NB4 (cell line): ENCODE data around the gene ELOA.

Source experiments
- DNase-seq: peaks from one replicate; pipeline ENCODE4 v3.0.0; 2010; ENCODE audit warnings: low read depth
- H3K4me3 ChIP-seq: one replicate; pipeline ENCODE4 v1.5.1; 2011; ENCODE audit warnings: mild to moderate bottlenecking, low read depth, low read length, moderate library complexity
- MYC ChIP-seq: IDR thresholded peaks from 2 replicates; pipeline ENCODE4 v1.6.1; 2011; ENCODE audit warnings: low read depth, low read length
- POLR2A ChIP-seq: IDR thresholded peaks from 2 replicates; pipeline ENCODE4 v1.6.1; 2011; ENCODE audit warnings: mild to moderate bottlenecking; ENCODE audit not compliant: insufficient read length; ENCODE audit errors: extremely low read depth
- TF ChIP-seq, protein P1 (sequence below): IDR thresholded peaks from 2 replicates; pipeline ENCODE4 v1.6.1; 2011; ENCODE audit warnings: low read depth, low read length
- TF ChIP-seq, protein P2 (sequence below): IDR thresholded peaks from one replicate; pipeline ENCODE4 v1.5.1; 2012; ENCODE audit warnings: low read depth, low read length

ELOA gene

DNA sequence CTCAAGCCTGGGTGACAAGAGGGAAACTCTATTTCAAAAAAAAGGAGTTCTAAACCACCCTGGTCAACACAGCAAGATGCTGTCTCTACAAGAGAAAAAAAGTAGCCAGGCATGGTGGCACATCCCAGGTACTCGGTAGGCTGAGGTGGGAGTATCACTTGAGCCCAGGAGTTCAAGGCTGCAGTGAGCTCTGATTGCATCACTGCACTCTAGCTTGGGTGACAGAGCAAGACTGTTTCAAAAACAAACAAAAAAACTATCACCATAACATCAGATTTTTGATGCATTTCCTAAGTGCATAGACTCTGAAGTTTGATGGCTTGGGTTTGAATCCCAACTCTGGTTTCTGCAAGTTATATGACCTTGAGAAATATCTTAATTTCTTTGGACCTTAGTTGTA lies 9.6 kb downstream of the ELOA start:
- no peak for DNase-seq
- H3K4me3 ChIP-seq, result no peak overlapping the region
- TF ChIP-seq, protein P1, sequence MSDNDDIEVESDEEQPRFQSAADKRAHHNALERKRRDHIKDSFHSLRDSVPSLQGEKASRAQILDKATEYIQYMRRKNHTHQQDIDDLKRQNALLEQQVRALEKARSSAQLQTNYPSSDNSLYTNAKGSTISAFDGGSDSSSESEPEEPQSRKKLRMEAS, result no peak
- TF ChIP-seq MYC (no peak), POLR2A (no peak)
- TF ChIP-seq, protein P2, sequence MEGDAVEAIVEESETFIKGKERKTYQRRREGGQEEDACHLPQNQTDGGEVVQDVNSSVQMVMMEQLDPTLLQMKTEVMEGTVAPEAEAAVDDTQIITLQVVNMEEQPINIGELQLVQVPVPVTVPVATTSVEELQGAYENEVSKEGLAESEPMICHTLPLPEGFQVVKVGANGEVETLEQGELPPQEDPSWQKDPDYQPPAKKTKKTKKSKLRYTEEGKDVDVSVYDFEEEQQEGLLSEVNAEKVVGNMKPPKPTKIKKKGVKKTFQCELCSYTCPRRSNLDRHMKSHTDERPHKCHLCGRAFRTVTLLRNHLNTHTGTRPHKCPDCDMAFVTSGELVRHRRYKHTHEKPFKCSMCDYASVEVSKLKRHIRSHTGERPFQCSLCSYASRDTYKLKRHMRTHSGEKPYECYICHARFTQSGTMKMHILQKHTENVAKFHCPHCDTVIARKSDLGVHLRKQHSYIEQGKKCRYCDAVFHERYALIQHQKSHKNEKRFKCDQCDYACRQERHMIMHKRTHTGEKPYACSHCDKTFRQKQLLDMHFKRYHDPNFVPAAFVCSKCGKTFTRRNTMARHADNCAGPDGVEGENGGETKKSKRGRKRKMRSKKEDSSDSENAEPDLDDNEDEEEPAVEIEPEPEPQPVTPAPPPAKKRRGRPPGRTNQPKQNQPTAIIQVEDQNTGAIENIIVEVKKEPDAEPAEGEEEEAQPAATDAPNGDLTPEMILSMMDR, result no peak

DNA sequence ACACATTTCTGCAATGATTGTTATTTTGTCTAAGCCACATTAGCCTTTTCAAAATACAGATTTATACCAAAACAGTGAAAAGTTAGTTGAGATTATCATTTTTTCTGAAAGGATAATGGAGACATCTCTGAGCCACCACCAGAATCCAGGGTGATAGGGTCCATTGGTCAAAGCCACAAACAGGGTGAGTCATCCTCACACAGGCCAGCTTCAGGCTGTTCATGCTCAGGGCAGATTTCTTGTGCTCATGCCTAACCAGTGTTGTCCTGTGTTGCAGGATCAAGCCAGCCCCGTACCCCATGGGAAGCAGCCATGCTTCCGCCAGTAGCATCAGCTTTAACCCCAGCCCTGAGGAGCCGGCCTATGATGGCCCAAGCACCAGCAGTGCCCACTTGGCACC lies 13.4 kb downstream of the ELOA start:
- no peak overlapping the region for H3K4me3 ChIP-seq
- DNase-seq, result peak; percentile 28
- TF ChIP-seq MYC (no peak), POLR2A (no peak)
- TF ChIP-seq, protein P1, result no peak
- TF ChIP-seq, protein P2, result no peak

DNA sequence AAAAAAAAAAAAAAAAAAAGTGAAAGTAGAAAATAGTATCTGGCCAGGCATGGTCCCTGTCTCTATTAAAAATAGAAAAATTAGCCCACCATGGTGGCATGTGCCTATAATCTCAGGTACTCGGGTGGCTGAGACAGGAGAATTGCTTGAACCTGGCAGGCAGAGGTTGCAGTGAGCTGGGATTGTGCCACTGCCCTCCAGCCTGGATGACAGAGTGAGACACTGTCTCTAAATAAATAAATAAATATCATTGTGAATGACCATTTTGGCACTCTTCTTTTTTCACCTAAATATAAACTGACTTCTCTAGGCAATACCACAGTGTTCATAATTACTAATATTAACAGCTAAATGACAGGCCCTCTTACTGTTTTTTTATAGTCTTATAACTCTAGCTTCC lies 14.5 kb downstream of the ELOA start:
- no peak overlapping the region for H3K4me3 ChIP-seq
- DNase-seq, result no peak
- TF ChIP-seq, protein P2, result no peak
- TF ChIP-seq MYC, result no peak
- no peak for TF ChIP-seq POLR2A
- TF ChIP-seq, protein P1, result no peak

DNA sequence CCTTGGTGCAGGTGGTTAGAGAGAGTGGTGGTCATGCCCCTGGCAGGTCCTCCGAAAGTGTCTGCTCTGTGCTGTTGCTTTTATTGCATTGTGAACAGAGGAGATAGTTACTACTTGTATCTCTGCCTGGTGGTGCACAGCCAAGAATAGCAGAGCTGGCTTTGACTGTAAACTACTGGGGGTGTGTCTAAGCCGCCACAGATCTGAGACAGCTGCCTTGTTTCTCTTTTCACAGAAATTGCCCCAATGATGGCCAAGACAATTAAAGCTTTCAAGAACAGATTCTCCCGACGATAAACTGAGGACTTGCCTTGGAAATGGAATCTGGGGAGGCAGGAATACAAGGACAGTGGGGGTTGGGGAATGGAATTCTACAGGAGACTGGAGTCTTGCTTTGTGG lies 16.0 kb downstream of the ELOA start:
- TF ChIP-seq, protein P1, result no peak
- H3K4me3 ChIP-seq, result no peak overlapping the region
- no peak for DNase-seq

DNA sequence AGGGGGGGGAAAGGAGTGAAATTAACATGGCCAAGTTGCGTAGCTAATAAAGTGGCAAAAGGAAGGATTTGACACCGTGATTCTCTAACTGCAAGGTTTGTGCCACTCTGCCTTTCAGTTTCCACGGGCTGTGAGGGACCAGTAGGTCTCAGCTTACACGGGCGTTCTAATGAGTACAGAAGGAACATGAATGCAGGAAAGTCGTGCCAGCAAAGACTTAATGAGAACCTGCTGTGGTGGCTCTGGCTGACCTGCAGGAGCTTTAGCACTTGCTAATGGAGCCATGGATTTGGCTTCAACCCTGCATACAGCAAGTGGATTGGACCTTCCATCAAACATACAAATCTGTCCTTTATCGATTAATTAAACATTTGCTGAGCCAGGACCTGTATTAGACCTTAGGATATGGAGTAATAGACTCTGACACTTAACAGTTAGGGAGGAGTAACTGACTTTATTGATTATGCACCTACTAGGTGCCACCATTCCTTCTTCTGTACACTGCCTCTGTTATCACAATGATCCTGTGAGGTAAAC lies 19.8 kb downstream of the ELOA start:
- H3K4me3 ChIP-seq, result no peak overlapping the region
- TF ChIP-seq POLR2A, result no peak
- TF ChIP-seq, protein P1, result no peak
- TF ChIP-seq, protein P2, result no peak
- no peak for TF ChIP-seq MYC
- DNase-seq, result no peak

DNA sequence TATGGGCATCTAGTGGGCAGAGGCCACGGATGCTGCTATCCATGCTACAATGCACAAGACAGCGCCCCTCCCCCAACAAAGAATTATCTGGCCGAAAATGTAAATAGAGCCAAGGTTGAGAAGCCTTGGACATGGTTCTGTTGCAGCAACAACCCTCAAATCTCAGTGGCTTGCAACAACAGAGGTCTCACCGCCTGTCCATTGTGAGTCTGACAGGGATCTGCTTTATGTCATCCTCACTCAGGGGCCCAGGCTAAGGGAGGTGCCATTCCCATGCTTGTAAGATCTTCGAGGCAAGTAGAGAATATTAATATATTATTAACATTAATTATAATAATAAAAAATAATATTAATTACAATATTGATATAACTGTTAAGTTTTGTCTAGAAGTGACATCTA lies 25.5 kb downstream of the ELOA start:
- TF ChIP-seq, protein P1, result no peak
- TF ChIP-seq POLR2A, result no peak
- TF ChIP-seq MYC, result no peak
- TF ChIP-seq, protein P2, result no peak
- DNase-seq, result no peak
- H3K4me3 ChIP-seq, result no peak overlapping the region
